ES-I3 (cell line): ENCODE measurements around the gene SELENOT.
"Not testable (repeated sequence)": the region's sequence is repeated elsewhere in the genome, so short reads cannot be mapped to it uniquely, and the experiment has no call there.

ENCODE experiments used
- H3K36me3 ChIP-seq: 2 replicates; pipeline ENCODE4 v1.6.1; 2013; ENCODE audit warnings: mild to moderate bottlenecking, low read length, control low read depth, moderate library complexity; ENCODE audit not compliant: insufficient read depth
- H3K4me1 ChIP-seq: 2 replicates; pipeline ENCODE4 v1.6.1; 2013; ENCODE audit warnings: mild to moderate bottlenecking, control low read depth, low read length; ENCODE audit not compliant: insufficient read depth
- H3K9ac ChIP-seq: 2 replicates; pipeline ENCODE4 v1.6.1; 2013; ENCODE audit warnings: low read depth, mild to moderate bottlenecking, low read length, moderate library complexity
- H3K9me3 ChIP-seq: 2 replicates; pipeline ENCODE4 v1.6.1; 2013; ENCODE audit warnings: mild to moderate bottlenecking, low read length, moderate library complexity; ENCODE audit not compliant: control insufficient read depth, insufficient read depth

Gene SELENOT

DNA sequence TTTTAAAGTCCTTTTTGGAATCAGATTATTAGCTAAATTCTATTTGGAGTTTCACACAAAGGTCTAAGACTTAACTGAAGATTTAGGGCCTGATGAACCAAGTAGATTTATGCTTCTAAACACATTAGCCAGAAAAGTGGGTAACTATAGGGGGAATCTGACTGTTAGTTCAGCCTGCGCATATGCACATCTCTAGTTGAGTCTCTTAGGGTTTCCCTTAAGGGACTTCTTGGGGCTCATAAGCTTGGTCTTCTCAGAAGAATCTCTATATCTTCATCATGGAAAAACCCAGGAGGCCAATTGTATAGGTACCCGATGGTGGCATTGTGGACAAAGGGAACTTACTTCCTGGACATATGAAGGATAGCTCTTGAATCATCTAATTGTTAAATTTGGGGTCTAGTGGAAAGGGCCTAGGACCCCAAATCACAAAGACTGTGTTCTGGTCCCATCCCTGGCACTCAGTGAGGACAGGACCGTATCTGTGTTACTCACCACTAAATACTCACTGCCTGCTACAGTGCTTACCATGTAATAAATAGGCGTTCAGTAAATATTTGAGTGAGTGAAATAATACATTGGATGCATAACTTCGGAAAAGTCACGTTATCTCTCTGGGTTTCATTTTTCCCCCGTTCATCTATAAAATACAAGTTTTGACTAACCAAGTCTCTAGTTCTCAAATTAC, 17.0 kb downstream of the SELENOT start:
- Histone ChIP-seq H3K4me1 (no peaks in the 10 kb centered on the region), H3K9me3 (no peaks in the 10 kb centered on the region), H3K36me3 (no peaks in the 10 kb centered on the region), H3K9ac (no peak overlapping the region)

DNA sequence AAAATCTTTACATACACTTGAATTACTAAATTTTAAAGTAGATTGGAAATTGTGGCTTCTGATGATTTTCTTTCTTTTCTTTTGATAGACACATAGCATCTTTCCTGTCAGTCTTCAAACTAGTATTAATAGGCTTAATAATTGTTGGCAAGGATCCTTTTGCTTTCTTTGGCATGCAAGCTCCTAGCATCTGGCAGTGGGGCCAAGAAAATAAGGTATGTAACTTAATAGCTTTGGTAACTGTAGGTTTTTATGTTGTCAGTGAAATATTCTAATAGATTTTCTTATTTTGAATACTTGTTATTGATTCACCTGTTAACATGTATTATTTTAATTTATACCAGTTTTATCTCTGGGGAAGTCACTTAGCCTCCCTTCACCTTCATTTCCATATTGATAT, 19.8 kb downstream of the SELENOT start:
- H3K36me3 ChIP-seq, H3K4me1 ChIP-seq, H3K9ac ChIP-seq, H3K9me3 ChIP-seq: not testable (repeated sequence)

DNA sequence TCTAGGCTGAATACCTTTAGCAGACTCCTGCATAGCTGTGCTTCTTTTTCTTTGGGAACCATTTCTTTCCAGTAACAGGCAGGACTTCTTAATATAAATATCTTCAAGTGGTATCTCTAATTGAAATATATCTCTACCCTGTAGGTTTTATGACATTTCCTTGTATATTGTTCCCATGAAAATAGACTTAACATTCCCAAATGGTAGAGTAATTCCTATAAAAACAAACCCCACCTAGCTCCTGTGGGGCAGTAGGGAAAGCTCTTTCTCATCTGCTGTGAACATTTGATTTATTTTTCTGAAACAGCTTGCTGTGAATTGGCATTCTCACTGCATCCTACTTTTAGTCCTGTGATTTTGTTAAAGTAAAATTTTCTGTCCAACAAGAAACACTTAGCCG, 20.8 kb downstream of the SELENOT start:
- H3K9ac ChIP-seq: no peak overlapping the region
- no peaks in the 10 kb centered on the region for H3K9me3 ChIP-seq
- H3K36me3 ChIP-seq: 0 out of 2 replicates have a peak, but pooled peaks cover 7% of the 10 kb centered on the region
- H3K4me1 ChIP-seq: no peaks in the 10 kb centered on the region

DNA sequence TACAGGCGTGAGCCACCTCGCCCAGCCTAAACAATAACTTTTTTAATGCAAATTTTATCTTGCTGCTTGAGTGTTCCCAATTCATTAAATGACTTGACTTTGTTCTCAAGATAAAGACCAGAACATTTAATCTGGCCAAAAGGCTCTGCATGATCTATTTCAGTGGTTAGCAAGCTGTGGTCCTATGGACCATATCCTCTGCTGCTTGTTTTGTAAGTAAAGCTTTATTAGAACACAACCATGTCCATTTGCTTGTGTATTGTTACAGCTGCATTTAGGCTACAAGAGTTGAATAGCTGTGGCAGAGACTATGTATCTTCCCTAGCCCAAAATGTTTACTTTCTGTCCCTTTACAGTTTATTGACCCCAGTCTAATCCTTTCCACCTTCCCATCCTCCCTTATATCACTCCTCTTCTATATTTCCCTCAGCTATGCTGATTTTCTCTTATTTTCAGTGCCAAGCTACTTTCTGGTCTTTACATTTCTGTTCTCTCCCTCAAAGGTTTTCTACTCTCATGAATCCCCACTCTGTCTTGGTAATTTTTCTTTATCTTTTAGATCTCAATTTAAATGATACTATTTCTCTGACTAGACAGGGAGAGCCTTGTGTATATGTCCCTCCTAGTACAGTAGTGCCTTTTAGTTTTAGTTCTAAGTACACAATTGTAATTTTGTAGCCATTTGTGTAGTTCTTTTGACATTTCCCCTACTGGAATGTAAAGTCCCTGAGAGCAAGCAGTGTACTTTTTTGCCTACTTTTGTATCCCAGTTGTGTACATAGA, 23.2 kb downstream of the SELENOT start:
- H3K9me3 ChIP-seq: no peaks in the 10 kb centered on the region
- peaks cover 14% of the 10 kb centered on the region; the same call in 1 of the 2 replicates for H3K36me3 ChIP-seq
- H3K9ac ChIP-seq: no peak overlapping the region
- H3K4me1 ChIP-seq: no peaks in the 10 kb centered on the region

DNA sequence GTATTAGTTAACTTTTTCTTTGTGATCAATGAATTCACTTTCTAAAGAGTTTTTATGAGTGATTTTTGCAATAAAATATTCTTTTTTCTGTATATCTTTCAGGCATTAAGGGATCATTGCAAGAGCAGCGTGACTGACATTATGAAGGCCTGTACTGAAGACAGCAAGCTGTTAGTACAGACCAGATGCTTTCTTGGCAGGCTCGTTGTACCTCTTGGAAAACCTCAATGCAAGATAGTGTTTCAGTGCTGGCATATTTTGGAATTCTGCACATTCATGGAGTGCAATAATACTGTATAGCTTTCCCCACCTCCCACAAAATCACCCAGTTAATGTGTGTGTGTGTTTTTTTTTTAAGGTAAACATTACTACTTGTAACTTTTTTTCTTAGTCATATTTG, 24.4 kb downstream of the SELENOT start:
- Histone ChIP-seq H3K36me3 (peaks cover 14% of the 10 kb centered on the region; the same call in 1 of the 2 replicates), H3K9me3 (no peaks in the 10 kb centered on the region), H3K9ac (no peak overlapping the region), H3K4me1 (no peaks in the 10 kb centered on the region)

DNA sequence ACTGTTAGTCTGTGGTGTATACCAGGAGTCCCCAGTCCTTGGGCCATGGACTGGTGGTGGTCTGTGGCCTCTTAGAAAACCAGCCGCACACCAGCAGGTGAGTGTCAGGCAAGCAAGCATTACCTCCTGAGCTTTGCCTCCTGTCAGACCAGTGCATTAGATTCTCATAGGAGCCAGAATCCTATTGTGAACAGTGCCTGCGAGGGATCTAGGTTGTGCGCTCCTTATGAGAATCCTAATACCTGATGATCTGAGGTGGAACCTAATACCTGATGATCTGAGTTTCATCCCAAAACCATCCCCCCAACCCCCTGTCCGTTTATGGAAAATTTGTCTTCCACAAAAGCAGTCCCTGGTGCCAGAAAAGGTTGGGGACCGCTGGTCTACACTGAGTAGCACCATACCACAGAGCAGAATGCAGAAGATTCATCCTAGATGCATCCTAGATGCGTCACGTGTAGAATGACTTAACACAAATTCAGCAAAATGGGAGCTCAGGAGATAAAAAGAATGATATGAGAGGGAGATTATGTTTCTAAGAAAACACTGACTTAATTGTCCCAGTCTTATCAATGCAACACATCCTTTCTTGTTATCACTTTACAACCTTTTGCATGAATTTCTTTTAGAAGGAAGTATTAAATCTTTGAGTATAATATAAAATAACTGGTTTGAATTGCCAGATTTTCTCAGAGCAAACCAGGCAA, 28.5 kb downstream of the SELENOT start:
- Histone ChIP-seq H3K9ac (no peak overlapping the region), H3K36me3 (peaks cover 13% of the 10 kb centered on the region; the same call in 1 of the 2 replicates), H3K9me3 (no peaks in the 10 kb centered on the region)

DNA sequence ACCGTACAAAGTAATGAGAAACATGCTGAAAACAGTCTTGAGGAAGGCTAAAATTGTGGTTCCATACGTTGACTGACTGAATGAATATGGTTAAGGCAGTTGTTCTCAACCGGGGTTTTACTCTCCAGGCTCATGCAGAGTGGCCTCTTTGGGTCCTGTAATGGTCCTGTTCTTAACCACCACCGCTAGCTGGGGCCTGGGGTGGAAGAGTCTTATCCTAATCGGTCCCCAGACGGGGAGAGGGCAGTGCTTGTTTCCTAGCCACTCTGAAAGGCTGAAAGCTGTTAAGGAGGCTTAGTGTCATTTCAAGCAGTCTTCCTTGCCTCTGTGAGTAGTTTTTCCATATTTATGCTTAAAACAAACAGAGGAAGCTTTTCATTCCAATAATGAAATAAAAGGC, 32.0 kb downstream of the SELENOT start:
- Histone ChIP-seq H3K9ac (no peak overlapping the region), H3K36me3 (peaks cover 7% of the 10 kb centered on the region; the same call in 1 of the 2 replicates), H3K9me3 (no peaks in the 10 kb centered on the region), H3K4me1 (peaks cover 9% of the 10 kb centered on the region)

More for the DNA sequence above, 28.5 kb downstream of the SELENOT start:
- peaks cover 9% of the 10 kb centered on the region for H3K4me1 ChIP-seq

DNA sequence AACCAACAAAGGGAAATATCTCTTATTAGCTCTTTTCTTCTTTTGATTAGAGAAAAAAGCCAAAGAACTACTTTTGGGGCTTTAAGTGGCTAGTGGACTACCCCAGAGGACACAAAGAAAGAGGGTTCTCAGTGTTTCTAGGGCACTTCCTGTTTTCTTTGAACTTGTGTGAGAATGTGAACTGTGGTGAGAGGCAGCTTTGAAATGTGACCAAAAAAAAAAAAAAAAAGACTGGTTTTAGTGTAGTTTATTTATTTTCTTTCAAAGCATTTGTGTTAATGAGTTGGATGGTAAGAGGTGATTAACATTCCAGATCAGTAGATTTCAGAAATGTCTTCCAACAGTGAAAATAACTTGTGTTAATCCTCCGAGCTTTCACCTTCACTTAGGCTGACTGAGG, 32.4 kb downstream of the SELENOT start:
- H3K9me3 ChIP-seq: no peaks in the 10 kb centered on the region
- peaks cover 9% of the 10 kb centered on the region for H3K4me1 ChIP-seq
- H3K9ac ChIP-seq: no peak overlapping the region
- peaks cover 4% of the 10 kb centered on the region; the same call in 1 of the 2 replicates for H3K36me3 ChIP-seq

DNA sequence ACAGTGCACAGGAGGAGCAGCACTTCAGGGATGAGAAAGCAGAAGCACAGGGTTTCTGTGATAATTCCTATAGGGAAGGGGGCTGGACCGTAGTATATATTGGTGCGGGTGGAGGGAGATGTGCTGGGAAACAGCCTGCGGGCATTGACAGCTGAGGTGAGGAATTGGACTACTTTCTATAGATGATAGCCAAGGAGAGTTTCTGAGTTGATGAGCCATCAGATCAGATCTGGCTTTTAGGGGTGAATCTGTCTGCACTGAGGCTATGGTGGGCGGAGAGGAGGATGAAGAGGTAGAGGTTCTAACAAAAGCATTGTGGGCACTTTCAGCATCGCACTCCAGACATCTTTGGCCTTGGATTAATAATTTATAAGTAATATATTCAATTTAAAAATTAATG, 33.1 kb downstream of the SELENOT start:
- Histone ChIP-seq H3K9ac (no peak overlapping the region), H3K4me1 (peaks cover 9% of the 10 kb centered on the region), H3K9me3 (no peaks in the 10 kb centered on the region), H3K36me3 (no peaks in the 10 kb centered on the region; the same call in 1 of the 2 replicates)

DNA sequence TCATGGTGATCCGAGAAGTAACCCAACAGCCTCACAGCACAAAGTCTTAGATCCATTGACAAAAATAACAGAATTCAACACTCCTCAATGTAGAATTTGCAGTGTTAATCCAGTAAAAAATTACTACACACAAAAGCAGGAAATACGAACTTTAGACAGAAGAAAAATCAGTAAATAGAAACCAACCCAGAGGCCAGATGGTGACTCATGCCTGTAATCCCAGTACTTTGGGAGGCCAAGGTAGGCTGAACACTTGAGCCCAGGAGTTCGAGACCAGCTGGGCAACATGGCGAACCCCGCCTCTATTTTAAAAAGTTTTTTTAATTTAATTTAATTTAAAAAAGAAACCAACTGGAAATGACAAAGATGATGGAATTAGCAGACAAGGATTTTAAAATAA, 36.1 kb downstream of the SELENOT start:
- H3K4me1 ChIP-seq: peaks cover 9% of the 10 kb centered on the region
- H3K9me3 ChIP-seq: no peaks in the 10 kb centered on the region
- no peaks in the 10 kb centered on the region for H3K36me3 ChIP-seq
- H3K9ac ChIP-seq: no peak overlapping the region

DNA sequence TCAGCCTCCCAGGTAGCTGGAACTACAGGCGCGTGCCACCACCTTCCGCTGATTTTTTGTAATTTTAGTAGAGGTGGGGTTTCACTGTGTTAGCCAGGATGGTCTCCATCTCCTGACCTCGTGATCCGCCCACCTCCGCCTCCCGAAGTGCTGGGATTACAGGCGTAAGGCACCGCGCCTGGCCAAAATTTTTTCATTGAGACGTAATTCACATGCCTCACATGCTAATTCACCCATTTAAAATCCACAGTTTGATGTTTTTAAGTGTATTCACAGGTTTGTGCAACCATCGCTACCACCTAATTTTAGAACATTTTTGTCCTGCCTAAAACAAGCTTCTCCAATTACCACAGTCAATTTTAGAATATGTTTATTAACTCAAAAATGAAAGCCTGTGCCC, 37.1 kb downstream of the SELENOT start:
- Histone ChIP-seq H3K4me1 (peaks cover 4% of the 10 kb centered on the region), H3K9me3 (no peaks in the 10 kb centered on the region), H3K9ac (no peak overlapping the region), H3K36me3 (no peaks in the 10 kb centered on the region)

DNA sequence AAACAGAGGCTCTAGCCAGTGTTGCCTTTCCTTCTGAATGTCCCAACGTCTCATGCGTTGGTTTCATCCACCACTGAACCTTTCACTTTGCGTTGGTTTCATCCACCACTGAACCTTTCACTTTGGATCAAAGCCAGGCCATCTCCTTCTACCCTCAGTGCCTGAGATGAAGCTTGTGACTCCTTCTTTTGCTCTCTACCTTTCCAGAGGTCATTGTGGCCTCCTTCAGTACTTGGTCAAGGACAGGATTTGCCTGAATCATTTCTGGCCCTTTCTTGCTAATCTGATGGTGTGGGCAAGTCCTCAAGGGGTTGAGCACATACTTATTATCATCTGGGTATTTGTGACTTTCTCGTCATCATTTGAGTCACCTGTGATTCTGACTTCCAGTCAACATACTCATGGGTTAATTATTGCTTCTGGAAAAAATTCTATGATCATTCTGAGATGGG, 50.0 kb downstream of the SELENOT start:
- H3K9ac ChIP-seq: no peak overlapping the region
- no peaks in the 10 kb centered on the region for H3K4me1 ChIP-seq
- H3K36me3 ChIP-seq: no peaks in the 10 kb centered on the region

DNA sequence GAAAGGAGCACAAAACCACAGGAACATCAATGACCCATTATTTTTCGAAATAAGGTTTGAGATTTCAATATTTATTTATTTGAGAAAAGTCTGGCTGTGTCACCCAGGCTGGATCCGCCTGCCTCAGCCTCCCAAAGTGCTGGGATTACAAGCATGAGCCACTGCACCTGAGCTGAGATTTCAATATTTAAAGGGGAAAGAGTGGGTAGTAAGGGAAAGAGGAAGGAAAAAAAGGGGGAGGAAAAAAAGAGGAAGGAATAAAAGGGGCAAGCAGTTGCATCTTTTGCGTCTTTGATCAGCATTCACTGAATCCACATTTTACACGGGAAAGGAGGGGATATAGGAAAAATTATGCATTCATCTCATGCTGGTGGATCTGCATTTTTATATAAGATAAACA, 53.2 kb downstream of the SELENOT start:
- Histone ChIP-seq H3K36me3 (no peaks in the 10 kb centered on the region), H3K9me3 (no peaks in the 10 kb centered on the region; the same call in 1 of the 2 replicates), H3K9ac (no peak overlapping the region), H3K4me1 (no peaks in the 10 kb centered on the region)

More for the DNA sequence above, 50.0 kb downstream of the SELENOT start:
- no peaks in the 10 kb centered on the region; the same call in 1 of the 2 replicates for H3K9me3 ChIP-seq

DNA sequence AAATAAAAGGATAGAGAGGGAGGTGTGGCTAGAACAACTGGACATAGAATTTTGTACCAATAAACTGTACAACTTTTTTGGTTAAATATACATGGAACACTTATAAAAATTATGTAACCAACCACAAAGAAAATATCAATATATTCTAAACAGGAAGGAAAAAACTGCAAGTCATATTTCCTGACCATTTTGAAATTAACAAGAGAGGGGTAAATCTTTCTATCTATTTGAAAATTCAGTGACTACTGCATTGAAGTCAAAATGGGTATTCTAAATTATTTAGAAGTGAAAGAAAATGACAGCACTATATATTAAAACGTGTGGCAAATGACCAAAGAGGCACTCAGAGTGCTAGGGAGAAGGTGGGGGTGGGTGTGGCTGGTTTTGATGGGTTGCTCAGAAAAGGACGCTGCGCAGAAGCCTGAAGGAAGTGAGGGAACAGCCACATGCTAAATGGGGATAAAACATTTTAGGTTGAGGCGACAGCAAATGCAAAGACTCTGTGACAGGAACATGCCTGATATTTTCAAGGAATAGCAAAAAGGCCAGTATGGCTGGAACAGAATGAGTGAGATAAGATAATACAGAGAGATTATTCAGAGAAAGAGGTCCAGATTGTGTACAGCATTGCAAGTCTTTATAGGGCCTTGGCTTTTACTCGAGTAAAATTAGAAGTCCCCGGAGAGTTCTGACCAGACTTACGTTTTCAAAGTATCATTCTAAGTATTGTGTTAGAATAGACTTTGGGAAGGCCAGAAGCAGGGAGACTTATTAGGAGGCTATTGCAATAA, 59.5 kb downstream of the SELENOT start:
- Histone ChIP-seq H3K4me1 (no peaks in the 10 kb centered on the region), H3K9me3 (no peaks in the 10 kb centered on the region), H3K9ac (no peak overlapping the region), H3K36me3 (no peaks in the 10 kb centered on the region)
